Mesenchymal stem cell (in vitro differentiated cells and primary cell): ENCODE data around the gene TAOK3.

Source experiments
- DNase-seq: peaks from one replicate; pipeline ENCODE4 v3.0.0-alpha.2; 2013
- H2AFZ ChIP-seq: one replicate; pipeline ENCODE4 v1.6.1; 2013; ENCODE audit warnings: low read depth, mild to moderate bottlenecking, control low read depth, inconsistent platforms, low read length, moderate library complexity
- H2AK5ac ChIP-seq: 2 replicates; pipeline ENCODE4 v1.6.1; 2013; ENCODE audit warnings: low read length, moderate library complexity, mild to moderate bottlenecking, inconsistent platforms; ENCODE audit not compliant: severe bottlenecking
- H2BK120ac ChIP-seq: one replicate; pipeline ENCODE4 v1.6.1; 2013; ENCODE audit warnings: low read depth, mild to moderate bottlenecking, inconsistent platforms, low read length, moderate library complexity
- H2BK12ac ChIP-seq, 2 experiments: one replicate each; pipeline ENCODE4 v1.6.1; 2013; ENCODE audit warnings: inconsistent platforms in 2 of 2, low read length in 2 of 2, mild to moderate bottlenecking in 2 of 2, moderate library complexity in 2 of 2, control low read depth in 1 of 2
- H2BK15ac ChIP-seq: one replicate; pipeline ENCODE4 v1.6.1; 2013; ENCODE audit warnings: mild to moderate bottlenecking, low read depth, inconsistent platforms; ENCODE audit not compliant: poor library complexity, severe bottlenecking
- H2BK5ac ChIP-seq: 2 replicates; pipeline ENCODE4 v1.6.1; 2013; ENCODE audit warnings: low read depth, mild to moderate bottlenecking, low read length, control low read depth, inconsistent platforms; ENCODE audit not compliant: poor library complexity, severe bottlenecking
- H3K14ac ChIP-seq, 2 experiments: one replicate each; pipeline ENCODE4 v1.6.1; 2013; ENCODE audit warnings: inconsistent platforms in 2 of 2, low read length in 2 of 2, control low read depth in 1 of 2, mild to moderate bottlenecking in 1 of 2, moderate library complexity in 1 of 2
- H3K18ac ChIP-seq, 2 experiments: one replicate each; pipeline ENCODE4 v1.6.1; 2013; ENCODE audit warnings: inconsistent platforms in 2 of 2, low read length in 2 of 2, control low read depth in 1 of 2, low read depth in 1 of 2, mild to moderate bottlenecking in 1 of 2
- H3K23ac ChIP-seq, 2 experiments: one replicate each; pipeline ENCODE4 v1.6.1; 2013; ENCODE audit warnings: inconsistent platforms in 2 of 2, low read length in 2 of 2, mild to moderate bottlenecking in 2 of 2, moderate library complexity in 2 of 2, control low read depth in 1 of 2
- H3K27ac ChIP-seq: 2 replicates; pipeline ENCODE4 v1.5.1; 2013; ENCODE audit warnings: mild to moderate bottlenecking, moderate library complexity, low read length, control low read depth, inconsistent platforms; ENCODE audit not compliant: poor library complexity, severe bottlenecking
- H3K27me3 ChIP-seq, 2 experiments: 2 replicates each; pipeline versions ENCODE4 v1.6.1 to v1.7.0; 2013; ENCODE audit warnings: low read length in 2 of 2, mild to moderate bottlenecking in 2 of 2, moderate library complexity in 2 of 2, control low read depth in 1 of 2, inconsistent platforms in 1 of 2; ENCODE audit not compliant: control insufficient read depth in 1 of 2, insufficient read depth in 1 of 2
- H3K36me3 ChIP-seq, 2 experiments: 2 replicates each; pipeline versions ENCODE4 v1.6.1 to v1.7.0; 2013; ENCODE audit warnings: low read length in 2 of 2, control low read depth in 1 of 2, inconsistent platforms in 1 of 2, low read depth in 1 of 2, mild to moderate bottlenecking in 1 of 2; ENCODE audit not compliant: insufficient read depth in 2 of 2, control insufficient read depth in 1 of 2
- H3K4ac ChIP-seq, 2 experiments: one replicate each; pipeline ENCODE4 v1.6.1; 2013; ENCODE audit warnings: inconsistent platforms in 2 of 2, low read length in 2 of 2, mild to moderate bottlenecking in 2 of 2, moderate library complexity in 2 of 2, control low read depth in 1 of 2, low read depth in 1 of 2
- H3K4me1 ChIP-seq: 2 replicates; pipeline ENCODE4 v1.6.1; 2013; ENCODE audit warnings: low read depth, low read length, control low read depth; ENCODE audit not compliant: control insufficient read depth, insufficient read depth
- H3K4me2 ChIP-seq: 2 replicates; pipeline ENCODE4 v1.6.1; 2013; ENCODE audit warnings: low read length, mild to moderate bottlenecking, inconsistent platforms; ENCODE audit not compliant: poor library complexity, severe bottlenecking
- H3K4me3 ChIP-seq, 2 experiments: 2 replicates each; pipeline versions ENCODE4 v1.5.1 to v1.7.0; 2013; ENCODE audit warnings: low read length in 2 of 2, mild to moderate bottlenecking in 2 of 2, control low read depth in 1 of 2, low read depth in 1 of 2; ENCODE audit not compliant: insufficient read depth in 1 of 2
- H3K79me1 ChIP-seq: replicated peaks from 2 replicates; pipeline ENCODE4 v1.6.1; 2013; ENCODE audit warnings: mild to moderate bottlenecking, control low read depth, low read length, inconsistent platforms; ENCODE audit not compliant: poor library complexity, severe bottlenecking
- H3K9ac ChIP-seq: 2 replicates; pipeline ENCODE4 v1.7.0; 2013; ENCODE audit warnings: mild to moderate bottlenecking, low read length, moderate library complexity
- H3K9me3 ChIP-seq: 2 replicates; pipeline ENCODE4 v1.7.0; 2013; ENCODE audit warnings: mild to moderate bottlenecking, low read length; ENCODE audit not compliant: control insufficient read depth
- H4K8ac ChIP-seq: one replicate; pipeline ENCODE4 v1.6.1; 2013; ENCODE audit warnings: inconsistent platforms, mild to moderate bottlenecking, low read length, moderate library complexity
- H4K91ac ChIP-seq: one replicate; pipeline ENCODE4 v1.6.1; 2013; ENCODE audit warnings: mild to moderate bottlenecking, low read length, inconsistent platforms
- WGBS: methylation state at CpG from one replicate; pipeline ENCODE4 v1.1.7; 2013; ENCODE audit warnings: mixed read lengths; 5-methylcytosine and 5-hydroxymethylcytosine counted together

TAOK3 gene

DNA sequence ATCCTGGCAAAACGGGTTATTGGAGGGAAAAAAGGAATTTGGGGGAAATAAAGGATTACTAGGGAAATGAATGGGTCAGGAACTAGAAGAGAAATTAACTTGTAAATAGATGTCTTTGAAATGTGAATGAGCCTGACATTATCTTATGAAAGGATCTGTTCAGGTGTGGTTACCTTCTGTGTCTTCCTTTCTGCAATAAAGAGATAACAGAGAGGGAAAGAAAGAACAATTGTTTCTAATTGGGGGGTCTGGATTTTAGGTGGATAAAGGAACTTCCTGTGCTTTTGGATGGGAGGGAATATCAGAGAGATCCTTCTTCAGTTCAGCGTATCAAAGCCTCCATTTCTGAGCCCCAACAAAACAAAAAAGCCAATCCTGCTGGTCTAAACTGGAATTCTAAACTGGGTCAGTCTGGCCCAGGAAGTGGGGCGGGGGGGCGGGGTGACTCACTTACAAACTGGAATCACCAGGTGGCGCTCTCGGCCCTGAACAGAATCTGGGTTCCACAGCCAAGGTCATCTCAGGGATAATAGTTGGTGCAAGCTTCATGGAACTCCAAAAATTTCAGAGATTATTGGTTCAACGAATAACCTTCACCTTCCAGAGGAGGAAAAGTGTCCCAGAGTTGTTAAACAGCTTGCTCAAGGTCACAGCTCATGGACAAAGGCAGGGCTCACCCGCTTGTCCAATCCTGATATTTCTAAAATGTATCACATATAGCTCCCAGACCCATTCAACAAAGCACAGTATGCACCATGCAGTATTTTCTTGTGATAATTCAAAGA, 251.9 kb downstream of the TAOK3 start:
- Histone ChIP-seq H3K9ac (peak overlapping the region; percentile 88), H3K4me1 (no peaks in the 10 kb centered on the region), H2BK15ac (no peak overlapping the region), H3K36me3 (peaks cover 0 to 2% of the 10 kb centered on the region in 2 experiments), H2BK120ac (peak overlapping the region; percentile 34), H3K79me1 (no peaks in the 10 kb centered on the region), H3K4me3 (no peak overlapping the region), H2BK12ac (no peak overlapping the region), H2AFZ (no peak overlapping the region), H3K4ac (no peak overlapping the region), H3K18ac (no peak overlapping the region), H4K8ac (no peak overlapping the region), H3K14ac (no peak overlapping the region), H3K27me3 (no peaks in the 10 kb centered on the region), H4K91ac (no peak overlapping the region), H3K27ac (no peak overlapping the region), H3K23ac (no peak overlapping the region), H3K4me2 (no peak overlapping the region), H3K9me3 (no peaks in the 10 kb centered on the region), H2AK5ac (no peak overlapping the region), H2BK5ac (no peak overlapping the region)
- DNase-seq = peak; percentile 71
- 11% methylated on average over 7 of the region's 8 CpGs for WGBS

DNA sequence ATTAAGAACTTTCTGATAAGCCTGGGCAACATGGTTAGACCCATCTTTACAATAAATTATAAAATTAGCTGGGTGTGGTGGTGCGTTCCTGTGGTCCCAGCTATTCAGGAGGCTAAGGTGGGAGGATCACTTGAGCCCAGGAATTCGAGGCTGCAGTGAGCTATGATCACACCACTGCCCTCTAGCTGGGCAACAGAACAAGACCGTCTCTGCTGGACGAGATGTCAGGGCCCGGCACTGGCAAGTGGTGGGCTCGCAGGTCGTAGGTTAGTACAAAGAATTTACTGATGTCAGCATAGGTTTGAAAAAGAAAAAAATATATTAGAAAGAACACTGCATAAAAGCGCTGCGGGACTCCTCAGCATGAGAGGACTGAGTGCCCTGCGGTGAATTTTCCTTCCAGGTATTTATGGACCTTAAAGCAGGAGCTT, 253.2 kb downstream of the TAOK3 start:
- peaks cover 0 to 4% of the 10 kb centered on the region in 2 experiments for H3K36me3 ChIP-seq
- no peak for DNase-seq
- peaks cover 7% of the 10 kb centered on the region for H3K9me3 ChIP-seq
- H2BK12ac ChIP-seq = no peak overlapping the region
- H3K27me3 ChIP-seq = no peaks in the 10 kb centered on the region
- no peaks in the 10 kb centered on the region for H3K4me1 ChIP-seq
- H2BK120ac ChIP-seq = no peak overlapping the region
- H4K91ac ChIP-seq = no peak overlapping the region
- no peak overlapping the region for H2BK15ac ChIP-seq
- H3K18ac ChIP-seq = no peak overlapping the region
- no peak overlapping the region for H3K27ac ChIP-seq
- H2AFZ ChIP-seq = no peak overlapping the region
- H3K23ac ChIP-seq = no peak overlapping the region
- H4K8ac ChIP-seq = no peak overlapping the region
- H3K4me2 ChIP-seq = no peak overlapping the region
- no peak overlapping the region for H2BK5ac ChIP-seq
- no peak overlapping the region for H2AK5ac ChIP-seq
- H3K9ac ChIP-seq = no peak overlapping the region
- H3K4me3 ChIP-seq = no peak overlapping the region
- WGBS = 74% methylated on average over 10 of the region's 10 CpGs
- H3K4ac ChIP-seq = no peak overlapping the region
- H3K79me1 ChIP-seq = no peaks in the 10 kb centered on the region
- H3K14ac ChIP-seq = no peak overlapping the region

DNA sequence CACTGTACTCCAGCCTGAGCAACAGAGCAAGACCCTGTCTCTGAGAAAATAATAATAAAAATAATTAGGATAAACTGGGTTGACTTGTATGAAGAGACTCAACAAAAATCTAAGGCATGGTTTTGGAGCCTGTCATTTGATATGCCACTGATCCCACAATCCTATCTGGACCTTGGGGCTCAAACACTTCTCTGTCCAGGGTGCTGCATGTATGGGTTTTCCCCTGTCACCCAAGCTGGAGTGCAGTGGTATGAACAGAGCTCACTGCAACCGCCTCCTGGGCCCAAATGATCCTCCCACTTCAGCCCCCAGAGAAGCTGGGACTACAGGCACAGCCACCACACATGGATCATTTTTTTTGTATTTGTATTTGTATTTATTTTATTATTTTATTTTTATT, 263.6 kb downstream of the TAOK3 start:
- 83% methylated on average over 1 of the region's 1 CpG for WGBS
- H3K4me1 ChIP-seq = peaks cover 5% of the 10 kb centered on the region
- no peak overlapping the region for H2BK12ac ChIP-seq
- no peak overlapping the region for H3K27ac ChIP-seq
- no peak overlapping the region for H2BK120ac ChIP-seq
- no peak overlapping the region for H4K8ac ChIP-seq
- H3K36me3 ChIP-seq = no peaks in the 10 kb centered on the region
- no peaks in the 10 kb centered on the region for H3K9me3 ChIP-seq
- no peak overlapping the region for H3K14ac ChIP-seq
- H2BK5ac ChIP-seq = no peak overlapping the region
- H3K79me1 ChIP-seq = no peaks in the 10 kb centered on the region
- H3K27me3 ChIP-seq = no peaks in the 10 kb centered on the region
- no peak overlapping the region for H2AFZ ChIP-seq
- no peak overlapping the region for H3K18ac ChIP-seq
- H4K91ac ChIP-seq = no peak overlapping the region
- H3K4ac ChIP-seq = no peak overlapping the region
- H3K4me3 ChIP-seq = no peak overlapping the region
- no peak overlapping the region for H2BK15ac ChIP-seq
- DNase-seq = no peak
- H2AK5ac ChIP-seq = no peak overlapping the region
- no peak overlapping the region for H3K4me2 ChIP-seq
- H3K9ac ChIP-seq = no peak overlapping the region
- H3K23ac ChIP-seq = no peak overlapping the region

- DNase-seq = no peak
- Histone ChIP-seq H3K9ac (no peak overlapping the region), H3K36me3 (no peaks in the 10 kb centered on the region), H3K4ac (no peak overlapping the region), H3K4me2 (no peak overlapping the region), H4K91ac (no peak overlapping the region), H2BK12ac (no peak overlapping the region), H3K79me1 (peaks cover 4% of the 10 kb centered on the region), H2AK5ac (no peak overlapping the region), H2BK120ac (no peak overlapping the region), H2AFZ (no peak overlapping the region), H3K27me3 (no peaks in the 10 kb centered on the region), H3K14ac (no peak overlapping the region), H3K4me1 (peaks cover 6% of the 10 kb centered on the region), H3K27ac (no peak overlapping the region), H3K18ac (no peak overlapping the region), H2BK15ac (no peak overlapping the region), H3K9me3 (no peaks in the 10 kb centered on the region), H4K8ac (no peak overlapping the region), H3K4me3 (no peak overlapping the region), H3K23ac (no peak overlapping the region), H2BK5ac (no peak overlapping the region)
- 96% methylated on average over 8 of the region's 8 CpGs for WGBS
Measured at GRCh38 chr12:118107694-118108093, 265.0 kb downstream of the TAOK3 start.
